HepG2 (cell line): Measurements from ENCODE around the gene ATAD3C. TPM values are rescaled to one million over a fixed set of nuclear protein-coding genes. Genes with fewer than 3 reads are reported as not detected.

Experiments
- ETV5 ChIP-seq: IDR thresholded peaks from 2 replicates; pipeline ENCODE4 v1.6.1; 2018; ENCODE audit warnings: missing biosample characterization, missing genetic modification reagents, inconsistent platforms, borderline replicate concordance
- JARID2 ChIP-seq: sonication (generic); formaldehyde crosslinking; IDR thresholded peaks from 2 replicates; pipeline ENCODE4 v1.8.1; 2023; ENCODE audit warnings: missing genetic modification reagents, inconsistent platforms; ENCODE audit not compliant: insufficient replicate concordance
- JUN ChIP-seq: sonication (generic); formaldehyde crosslinking; IDR thresholded peaks from 2 replicates; pipeline ENCODE4 v1.4.0; 2020; ENCODE audit warnings: mild to moderate bottlenecking, missing genetic modification reagents
- LCORL ChIP-seq, 2 experiments: fragments of 450-650 bp in 1 of 2; sonication (generic) in 1 of 2; formaldehyde crosslinking in 1 of 2; IDR thresholded peaks; 2 replicates each; pipeline versions ENCODE4 v1.5.0 to v1.6.1; 2017 to 2020; ENCODE audit warnings: antibody characterized with exemption in 1 of 2, missing genetic modification reagents in 1 of 2
- MAFK ChIP-seq, 2 experiments: IDR thresholded peaks in 1 of 2; conservative IDR thresholded peaks in 1 of 2; 2 replicates each; pipeline ENCODE4 v1.6.1; 2011; ENCODE audit warnings: improper control_type of control experiment in 2 of 2, low read length in 2 of 2
- NONO ChIP-seq, 2 experiments: fragments of 450-650 bp in 1 of 2; sonication (generic) in 1 of 2; formaldehyde crosslinking in 1 of 2; IDR thresholded peaks in 1 of 2; conservative IDR thresholded peaks in 1 of 2; 2 replicates each; pipeline versions ENCODE4 v1.6.1 to v1.8.0; 2017 to 2022; ENCODE audit warnings: mild to moderate bottlenecking in 1 of 2, missing genetic modification reagents in 1 of 2, moderate library complexity in 1 of 2
- RAD21 ChIP-seq: fragments of 450-650 bp; formaldehyde crosslinking; IDR thresholded peaks from 2 replicates; pipeline ENCODE4 v1.5.0; 2020; ENCODE audit warnings: mild to moderate bottlenecking
- WIZ ChIP-seq: sonication (generic); formaldehyde crosslinking; IDR thresholded peaks from 2 replicates; pipeline ENCODE4 v1.5.1; 2020; ENCODE audit warnings: mild to moderate bottlenecking, missing genetic modification reagents
- ZNF350 ChIP-seq: sonication (generic); formaldehyde crosslinking; IDR thresholded peaks from 2 replicates; pipeline ENCODE4 v1.4.0; 2020; ENCODE audit warnings: mild to moderate bottlenecking, low read depth, missing genetic modification reagents, borderline replicate concordance
- ZNF687 ChIP-seq: sonication (generic); formaldehyde crosslinking; IDR thresholded peaks from 2 replicates; pipeline ENCODE4 v1.5.1; 2020; ENCODE audit warnings: mild to moderate bottlenecking, missing genetic modification reagents, moderate library complexity
- ZNF776 ChIP-seq: sonication (generic); formaldehyde crosslinking; IDR thresholded peaks from 2 replicates; pipeline ENCODE4 v1.4.0; 2020; ENCODE audit warnings: mild to moderate bottlenecking, missing genetic modification reagents
- ZNF883 ChIP-seq: sonication (generic); formaldehyde crosslinking; IDR thresholded peaks from 2 replicates; pipeline ENCODE4 v1.5.1; 2020; ENCODE audit warnings: mild to moderate bottlenecking, missing genetic modification reagents; ENCODE audit errors: not compliant biosample characterization
- polyA plus RNA-seq, 8 experiments: library from polyadenylated mRNA; depleted of rRNA in 3 of 8; stranded (reverse) in 7 of 8; unstranded in 1 of 8; fragments of >200 nt; fragmentation: Illumina TruSeq in 4 of 8; extraction: Trizol in 4 of 8; gene quantifications; 2 replicates each; pipeline versions ENCODE4 v1.2.1 to v1.2.3, GENCODE V29; 2011 to 2016; ENCODE audit warnings: low read depth in 4 of 8, missing spikeins in 1 of 8, mixed read lengths in 1 of 8; ENCODE audit not compliant: insufficient read depth in 1 of 8
- total RNA-seq, 5 experiments: library from RNA; depleted of rRNA; stranded (reverse); fragments of >200 nt; fragmentation: Illumina TruSeq; extraction: Trizol; gene quantifications; 2 replicates each; pipeline ENCODE4 v1.2.3, GENCODE V29; 2016; ENCODE audit warnings: low read depth in 1 of 5
- TF ChIP-seq, protein P1 (sequence below): sonication (generic); formaldehyde crosslinking; IDR thresholded peaks from 2 replicates; pipeline ENCODE4 v1.5.1; 2020; ENCODE audit warnings: mild to moderate bottlenecking, missing genetic modification reagents, borderline replicate concordance
- TF ChIP-seq, protein P2 (sequence below): sonication (generic); formaldehyde crosslinking; IDR thresholded peaks from 2 replicates; pipeline ENCODE4 v1.5.1; 2020; ENCODE audit warnings: mild to moderate bottlenecking, missing genetic modification reagents, moderate library complexity

Gene ATAD3C
- total and polyA plus RNA-seq, 2 of the 13 experiments (the other 11 are each of a cell fraction or from before 2014, with no cell fraction given), result 2.4 to 3.2 TPM

DNA sequence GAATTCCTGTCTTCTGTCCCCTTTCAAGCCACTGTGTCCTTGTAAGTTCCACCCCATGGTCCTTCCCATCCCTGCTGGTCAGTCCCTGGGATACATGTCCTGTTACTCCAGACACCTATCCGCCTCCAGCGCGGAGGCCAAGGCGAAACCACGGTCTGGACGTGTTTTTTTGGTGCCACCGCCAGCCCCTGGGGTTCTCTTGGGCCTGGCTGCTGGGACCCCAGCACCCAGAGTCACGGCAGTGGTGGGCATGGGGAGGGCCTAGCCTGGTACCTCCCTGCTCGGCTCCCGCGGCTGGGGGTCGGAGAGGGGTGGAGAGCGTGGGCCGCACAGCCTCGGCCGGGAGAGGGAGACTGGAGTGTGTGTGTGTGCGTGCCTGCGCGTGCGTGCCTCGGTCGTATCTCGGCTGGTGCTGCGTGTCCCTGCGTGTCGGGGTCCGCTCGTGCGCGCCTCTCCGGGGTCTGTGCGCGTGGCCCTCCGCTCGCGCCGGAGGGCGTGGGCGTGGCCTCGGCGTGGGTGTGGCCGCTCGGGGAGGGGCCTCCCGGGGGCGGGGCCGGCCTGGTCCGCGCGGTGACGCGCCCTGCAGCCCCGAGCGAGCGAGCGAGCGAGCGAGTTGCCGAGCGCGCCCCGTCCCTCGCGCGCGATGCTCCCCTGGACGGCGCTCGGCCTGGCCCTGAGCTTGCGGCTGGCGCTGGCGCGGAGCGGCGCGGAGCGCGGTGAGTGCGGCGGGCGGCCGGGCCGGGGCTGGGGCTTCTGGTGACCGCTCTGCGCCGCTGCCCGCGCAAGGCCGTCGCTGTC is 14.2 kb upstream of the ATAD3C start, which contains the start of gene VWA1 (continued):
- TF ChIP-seq ZNF687 (peak; percentile 74), WIZ (0 out of 2 replicates have a peak, but pooled peaks have one; percentile 20), ZNF350 (CRISPR knock-in tag) (peak; percentile 61; the same call in 1 of the 2 replicates), RAD21 (CRISPR knock-in tag) (no peak), ZNF883 (CRISPR knock-in tag) (peak; percentile 78), ZNF776 (CRISPR knock-in tag) (peak; percentile 90; the same call in 1 of the 2 replicates), ETV5 (CRISPR knock-in tag) (0 out of 2 replicates have a peak, but pooled peaks have one; percentile 24), JUN (CRISPR knock-in tag) (0 out of 2 replicates have a peak, but pooled peaks have one; percentile 6), NONO (IDR thresholded peaks at IDR 0.05) (no peak), NONO (CRISPR knock-in tag; conservative IDR thresholded peaks at IDR 0.05) (0 out of 2 replicates have a peak, but pooled peaks have one; percentile 27), MAFK (conservative IDR thresholded peaks at IDR 0.05 in 1 of 2, IDR thresholded peaks at IDR 0.05 in 1 of 2; ENCODE audit: low read length in 2 of 2) (no peak), JARID2 (CRISPR knock-in tag) (no peak), LCORL (IDR thresholded peaks at IDR 0.05) (no peak), LCORL (CRISPR knock-in tag; IDR thresholded peaks at IDR 0.05) (0 out of 2 replicates have a peak, but pooled peaks have one; percentile 38)
- TF ChIP-seq, protein P1, sequence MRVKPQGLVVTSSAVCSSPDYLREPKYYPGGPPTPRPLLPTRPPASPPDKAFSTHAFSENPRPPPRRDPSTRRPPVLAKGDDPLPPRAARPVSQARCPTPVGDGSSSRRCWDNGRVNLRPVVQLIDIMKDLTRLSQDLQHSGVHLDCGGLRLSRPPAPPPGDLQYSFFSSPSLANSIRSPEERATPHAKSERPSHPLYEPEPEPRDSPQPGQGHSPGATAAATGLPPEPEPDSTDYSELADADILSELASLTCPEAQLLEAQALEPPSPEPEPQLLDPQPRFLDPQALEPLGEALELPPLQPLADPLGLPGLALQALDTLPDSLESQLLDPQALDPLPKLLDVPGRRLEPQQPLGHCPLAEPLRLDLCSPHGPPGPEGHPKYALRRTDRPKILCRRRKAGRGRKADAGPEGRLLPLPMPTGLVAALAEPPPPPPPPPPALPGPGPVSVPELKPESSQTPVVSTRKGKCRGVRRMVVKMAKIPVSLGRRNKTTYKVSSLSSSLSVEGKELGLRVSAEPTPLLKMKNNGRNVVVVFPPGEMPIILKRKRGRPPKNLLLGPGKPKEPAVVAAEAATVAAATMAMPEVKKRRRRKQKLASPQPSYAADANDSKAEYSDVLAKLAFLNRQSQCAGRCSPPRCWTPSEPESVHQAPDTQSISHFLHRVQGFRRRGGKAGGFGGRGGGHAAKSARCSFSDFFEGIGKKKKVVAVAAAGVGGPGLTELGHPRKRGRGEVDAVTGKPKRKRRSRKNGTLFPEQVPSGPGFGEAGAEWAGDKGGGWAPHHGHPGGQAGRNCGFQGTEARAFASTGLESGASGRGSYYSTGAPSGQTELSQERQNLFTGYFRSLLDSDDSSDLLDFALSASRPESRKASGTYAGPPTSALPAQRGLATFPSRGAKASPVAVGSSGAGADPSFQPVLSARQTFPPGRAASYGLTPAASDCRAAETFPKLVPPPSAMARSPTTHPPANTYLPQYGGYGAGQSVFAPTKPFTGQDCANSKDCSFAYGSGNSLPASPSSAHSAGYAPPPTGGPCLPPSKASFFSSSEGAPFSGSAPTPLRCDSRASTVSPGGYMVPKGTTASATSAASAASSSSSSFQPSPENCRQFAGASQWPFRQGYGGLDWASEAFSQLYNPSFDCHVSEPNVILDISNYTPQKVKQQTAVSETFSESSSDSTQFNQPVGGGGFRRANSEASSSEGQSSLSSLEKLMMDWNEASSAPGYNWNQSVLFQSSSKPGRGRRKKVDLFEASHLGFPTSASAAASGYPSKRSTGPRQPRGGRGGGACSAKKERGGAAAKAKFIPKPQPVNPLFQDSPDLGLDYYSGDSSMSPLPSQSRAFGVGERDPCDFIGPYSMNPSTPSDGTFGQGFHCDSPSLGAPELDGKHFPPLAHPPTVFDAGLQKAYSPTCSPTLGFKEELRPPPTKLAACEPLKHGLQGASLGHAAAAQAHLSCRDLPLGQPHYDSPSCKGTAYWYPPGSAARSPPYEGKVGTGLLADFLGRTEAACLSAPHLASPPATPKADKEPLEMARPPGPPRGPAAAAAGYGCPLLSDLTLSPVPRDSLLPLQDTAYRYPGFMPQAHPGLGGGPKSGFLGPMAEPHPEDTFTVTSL (CRISPR knock-in tag), result 0 out of 2 replicates have a peak, but pooled peaks have one; percentile 57
- TF ChIP-seq, protein P2, sequence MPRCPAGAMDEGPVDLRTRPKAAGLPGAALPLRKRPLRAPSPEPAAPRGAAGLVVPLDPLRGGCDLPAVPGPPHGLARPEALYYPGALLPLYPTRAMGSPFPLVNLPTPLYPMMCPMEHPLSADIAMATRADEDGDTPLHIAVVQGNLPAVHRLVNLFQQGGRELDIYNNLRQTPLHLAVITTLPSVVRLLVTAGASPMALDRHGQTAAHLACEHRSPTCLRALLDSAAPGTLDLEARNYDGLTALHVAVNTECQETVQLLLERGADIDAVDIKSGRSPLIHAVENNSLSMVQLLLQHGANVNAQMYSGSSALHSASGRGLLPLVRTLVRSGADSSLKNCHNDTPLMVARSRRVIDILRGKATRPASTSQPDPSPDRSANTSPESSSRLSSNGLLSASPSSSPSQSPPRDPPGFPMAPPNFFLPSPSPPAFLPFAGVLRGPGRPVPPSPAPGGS (CRISPR knock-in tag), result peak; percentile 83
